NCI-H146 treated with DMSO at 0.1 percent for 48 hours (cell line): ENCODE data around the gene SEZ6L2.
"Not testable (repeated sequence)": the region's sequence is repeated elsewhere in the genome, so short reads cannot be mapped to it uniquely, and the experiment has no call there.

ENCODE experiments used
- DNase-seq: peaks from one replicate; lab custom pipeline; 2025; ENCODE audit not compliant: unreplicated experiment; lab: John Stamatoyannopoulos, UW

SEZ6L2 gene

GRCh38 chr16:29858149-29858849 lies 41.1 kb downstream of the SEZ6L2 start:
- DNase-seq: no peak

- DNase-seq: no peak
These were observed 42.1 kb downstream of the SEZ6L2 start for GRCh38 chr16:29857133-29857760.

DNA sequence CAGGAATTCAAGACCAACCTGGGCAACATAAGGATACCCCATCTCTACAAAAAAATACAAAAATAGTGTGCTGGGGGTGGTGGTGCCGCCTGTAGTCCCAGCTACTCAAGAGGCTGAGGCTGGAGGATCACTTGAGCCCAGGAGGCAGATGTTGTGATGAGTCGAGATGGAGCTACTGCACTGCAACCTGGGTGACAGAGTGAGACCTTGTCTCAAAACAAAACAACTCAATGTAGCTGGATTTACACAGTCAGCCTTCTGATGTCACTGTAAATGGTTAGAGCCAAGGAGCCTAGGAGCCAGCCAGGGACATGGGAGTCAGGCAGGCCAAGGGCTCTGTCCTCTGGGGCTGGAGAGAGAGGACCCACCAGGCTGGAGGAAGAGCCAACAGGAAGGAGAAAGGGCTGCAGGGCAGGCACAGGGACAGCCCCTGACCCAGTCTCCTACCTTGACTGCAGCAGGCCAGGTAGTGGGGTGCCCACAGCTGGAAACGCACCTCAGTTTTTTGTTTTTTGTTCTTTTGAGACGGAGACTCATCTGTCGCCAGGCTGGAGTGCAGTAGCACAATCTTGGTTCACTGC lies 44.7 kb downstream of the SEZ6L2 start:
- no peak for DNase-seq

- no peak for DNase-seq
These were observed 46.7 kb downstream of the SEZ6L2 start for GRCh38 chr16:29852654-29853053.

DNA sequence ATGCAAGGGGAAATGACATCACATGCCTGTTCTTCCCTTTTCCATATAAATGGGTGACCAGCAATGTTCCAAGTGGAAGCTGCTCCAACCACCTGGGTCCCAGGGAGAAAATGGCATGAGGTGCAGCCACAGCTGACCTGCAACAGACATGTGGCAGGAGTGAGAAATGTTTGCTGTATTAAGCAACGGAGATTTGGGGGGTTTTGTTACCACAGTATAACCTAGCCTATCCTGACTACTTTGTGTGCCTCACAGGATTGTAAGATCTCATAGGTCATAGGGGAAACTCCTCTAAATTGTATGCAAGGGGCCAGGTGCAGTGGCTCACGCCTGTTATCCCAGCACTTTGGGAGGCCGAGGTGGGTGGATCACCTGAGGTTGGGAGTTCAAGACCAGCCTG lies 48.4 kb downstream of the SEZ6L2 start:
- no peak for DNase-seq

DNA sequence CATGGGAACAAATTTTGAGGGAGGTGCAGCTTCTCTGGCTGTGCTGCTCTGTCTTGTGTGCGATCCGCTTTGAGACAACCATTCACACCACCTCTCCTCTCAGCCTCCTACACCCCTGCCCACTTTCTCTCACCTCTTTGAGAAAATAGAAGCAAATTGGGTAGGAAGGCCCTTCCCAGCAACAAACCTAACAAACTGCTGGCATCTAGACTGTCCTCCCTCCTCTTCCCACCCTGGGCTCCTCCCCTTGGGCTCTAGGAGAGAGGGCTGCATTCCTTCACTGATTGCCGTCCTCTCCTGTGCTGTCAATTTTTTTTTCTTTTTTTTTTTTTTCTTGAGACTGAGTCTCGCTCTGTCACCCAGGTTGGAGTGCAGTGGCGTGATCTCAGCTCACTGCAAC lies 49.8 kb downstream of the SEZ6L2 start:
- DNase-seq: no peak

DNA sequence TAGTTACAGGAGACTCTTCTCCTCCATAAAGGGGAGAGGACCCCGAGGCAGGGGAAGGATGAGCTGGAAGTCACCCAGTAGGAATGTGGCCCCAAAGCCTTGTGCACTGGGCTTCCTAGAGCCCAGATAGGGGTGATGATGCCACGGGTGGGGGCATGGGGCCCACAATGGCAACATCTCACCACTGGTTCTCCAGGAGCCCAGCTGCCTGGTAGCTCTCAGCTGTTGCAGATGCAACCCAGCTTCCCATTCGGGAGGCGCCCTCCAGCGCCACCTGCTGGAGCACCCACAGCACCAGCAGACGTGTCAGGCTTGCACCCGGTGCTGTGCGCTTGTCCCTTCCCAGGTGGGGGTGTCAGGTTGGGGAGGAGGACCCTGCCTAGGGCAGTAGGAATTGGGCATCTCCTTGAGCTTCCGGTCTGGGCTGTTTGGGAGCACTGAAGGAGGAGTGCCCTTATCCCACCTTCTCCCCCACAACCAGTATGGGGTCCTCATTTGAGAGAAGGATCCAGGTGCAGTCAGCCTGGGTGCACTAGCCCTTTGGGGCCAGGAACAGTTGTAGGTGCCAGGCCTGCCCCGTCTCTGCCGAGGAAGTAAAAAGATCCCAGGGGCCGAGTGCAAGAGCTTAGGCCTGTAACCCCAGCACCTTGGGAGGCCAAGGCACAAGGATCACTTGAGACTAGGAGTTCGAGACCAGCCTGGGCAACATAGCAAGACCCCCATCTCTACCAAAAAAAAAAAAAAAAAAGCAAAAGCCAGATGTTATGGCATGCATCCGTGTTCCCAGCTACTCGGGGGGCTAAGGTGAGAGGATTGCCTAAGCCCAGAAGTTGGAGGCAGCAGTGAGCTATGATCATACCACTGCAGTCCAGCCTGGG lies 50.7 kb downstream of the SEZ6L2 start:
- DNase-seq: peak; percentile 49

- DNase-seq: no peak
These were observed 53.7 kb downstream of the SEZ6L2 start for GRCh38 chr16:29845656-29846055.

- DNase-seq: no peak
These were observed 54.6 kb downstream of the SEZ6L2 start for GRCh38 chr16:29844575-29845331.

GRCh38 chr16:29843931-29844330 lies 55.4 kb downstream of the SEZ6L2 start:
- no peak for DNase-seq

DNA sequence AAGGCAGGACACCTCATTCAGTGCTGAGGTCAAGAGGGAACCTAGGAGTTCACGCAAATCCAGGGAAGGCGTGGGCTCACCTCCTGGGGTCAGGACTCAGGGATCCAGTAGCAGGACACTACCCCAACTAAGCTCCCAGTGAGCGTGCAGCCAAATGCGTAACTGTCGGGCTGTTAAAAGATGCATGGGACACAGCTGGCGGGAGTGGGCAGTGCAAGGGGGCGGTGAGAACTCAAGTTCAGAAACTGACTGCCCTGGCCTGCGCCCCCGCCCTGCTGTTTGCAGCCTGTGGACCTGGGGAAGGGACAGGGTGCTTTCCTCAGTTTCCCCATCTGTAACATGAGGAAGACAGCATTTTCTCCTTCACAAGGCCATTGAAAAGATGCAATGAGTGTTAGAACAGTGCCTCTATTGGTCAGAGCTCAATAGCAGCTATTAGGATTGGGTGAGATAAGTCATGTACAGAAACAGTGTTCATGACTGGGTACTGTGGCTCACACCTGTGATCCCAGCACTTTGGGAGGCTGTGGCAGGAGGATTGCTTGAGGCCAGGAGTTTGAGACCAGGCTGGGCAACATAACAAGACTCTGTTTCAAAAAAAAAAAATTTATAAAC lies 56.5 kb downstream of the SEZ6L2 start:
- no peak for DNase-seq

DNA sequence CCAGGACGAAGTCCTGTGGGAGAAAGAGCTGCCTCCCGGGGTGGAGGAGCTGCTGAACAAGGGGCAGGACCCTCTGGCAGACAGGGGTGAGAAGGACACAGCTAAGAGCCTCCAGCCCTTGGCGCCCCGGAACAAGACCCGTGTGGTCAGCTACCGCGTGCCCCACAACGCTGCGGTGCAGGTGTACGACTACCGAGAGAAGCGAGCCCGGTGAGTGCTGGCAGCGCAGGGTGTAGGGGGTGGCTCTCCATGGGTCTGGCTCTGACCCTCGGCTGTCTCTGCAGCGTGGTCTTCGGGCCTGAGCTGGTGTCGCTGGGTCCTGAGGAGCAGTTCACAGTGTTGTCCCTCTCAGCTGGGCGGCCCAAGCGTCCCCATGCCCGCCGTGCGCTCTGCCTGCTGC lies 57.7 kb downstream of the SEZ6L2 start:
- no peak for DNase-seq

GRCh38 chr16:29840240-29840639 lies 59.1 kb downstream of the SEZ6L2 start:
- no peak for DNase-seq

GRCh38 chr16:29839822-29840221 lies 59.5 kb downstream of the SEZ6L2 start:
- DNase-seq: no peak

DNA sequence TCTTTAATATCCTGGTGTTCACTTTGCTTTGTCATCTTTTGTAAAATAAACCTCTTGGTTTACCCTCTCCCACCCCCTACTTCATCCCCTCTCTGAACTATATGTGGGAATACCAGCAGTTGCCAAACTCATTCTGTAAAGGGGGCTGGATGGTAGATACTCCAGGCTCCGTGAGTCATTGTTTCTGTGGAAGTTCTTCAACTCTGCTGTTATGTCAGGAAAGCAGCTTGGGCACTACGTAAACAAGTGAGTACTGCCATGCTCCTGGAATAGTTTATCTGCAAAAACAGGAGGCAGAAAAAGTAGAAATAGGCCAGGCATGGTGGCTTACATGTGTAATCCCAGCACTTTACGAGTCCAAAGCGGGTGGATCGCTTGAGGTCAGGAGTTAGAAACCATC lies 61.5 kb downstream of the SEZ6L2 start:
- no peak for DNase-seq

GRCh38 chr16:29836623-29837022 lies 62.7 kb downstream of the SEZ6L2 start:
- DNase-seq: no peak

DNA sequence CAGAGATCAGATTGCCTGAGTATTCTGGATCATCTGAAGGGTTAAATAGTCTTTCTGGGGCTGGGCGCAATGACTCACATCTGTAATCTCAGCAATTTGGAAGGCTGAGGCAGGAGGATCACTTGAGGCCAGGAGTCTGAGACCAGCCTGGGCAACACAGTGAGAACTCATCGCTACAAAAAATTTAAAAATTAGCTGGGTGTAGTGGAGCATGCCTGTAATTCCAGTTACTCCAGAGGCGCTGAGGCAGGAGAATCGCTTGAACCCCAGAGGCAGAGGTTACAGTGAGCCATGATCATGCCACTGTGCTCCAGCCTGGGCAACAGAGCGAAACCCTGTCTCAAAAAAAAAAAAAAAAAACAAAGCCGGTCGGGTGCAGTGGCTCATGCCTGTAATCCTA lies 63.4 kb downstream of the SEZ6L2 start:
- no peak for DNase-seq

- DNase-seq: no peak
These were observed 65.3 kb downstream of the SEZ6L2 start for GRCh38 chr16:29834079-29834478.

- DNase-seq: not testable (repeated sequence)
These were observed 66.1 kb downstream of the SEZ6L2 start for GRCh38 chr16:29833219-29833618.

DNA sequence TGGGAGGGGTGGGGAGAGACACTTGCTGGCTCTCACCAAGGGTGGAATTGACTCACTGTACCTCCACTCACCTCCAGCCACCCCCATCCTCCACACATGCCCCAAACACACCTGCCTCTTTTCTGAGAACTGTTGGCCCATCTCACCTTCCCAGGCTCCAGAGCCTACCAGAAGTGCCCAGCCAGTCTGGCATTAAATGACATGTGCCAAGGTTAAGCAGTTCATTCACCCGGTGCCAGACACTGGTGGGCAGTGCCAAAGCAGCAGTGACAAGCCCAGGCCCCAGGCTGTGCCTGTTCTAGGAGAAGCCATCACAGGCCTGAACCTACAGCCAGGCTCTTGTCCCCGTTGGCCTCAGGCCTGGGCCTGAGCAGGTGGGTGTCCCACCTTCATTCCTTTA lies 67.9 kb downstream of the SEZ6L2 start:
- DNase-seq: no peak
